22Rv1 (cell line): ENCODE data around the gene DMD.
"Not testable (repeated sequence)": the region's sequence is repeated elsewhere in the genome, so short reads cannot be mapped to it uniquely, and the experiment has no call there.

Experiments
- H3K27ac ChIP-seq: fragments of 450-650 bp; 2 replicates; pipeline ENCODE4 v1.5.1; 2017
- CTCF ChIP-seq: fragments of 450-650 bp; IDR thresholded peaks from 2 replicates; pipeline ENCODE4 v1.5.1; 2017; ENCODE audit warnings: mild to moderate bottlenecking
- ZFX ChIP-seq: fragments of 450-650 bp; IDR thresholded peaks from 2 replicates; pipeline ENCODE4 v1.6.1; 2017; ENCODE audit warnings: antibody characterized with exemption, borderline replicate concordance

Gene DMD

GRCh38 chrX:32778965-32779364, 432.4 kb downstream of the DMD start:
- TF ChIP-seq ZFX, result no peak
- no peak overlapping the region for H3K27ac ChIP-seq

- TF ChIP-seq CTCF (no peak), ZFX (no peak)
Measured at GRCh38 chrX:32774966-32775365, 436.4 kb downstream of the DMD start.

DNA sequence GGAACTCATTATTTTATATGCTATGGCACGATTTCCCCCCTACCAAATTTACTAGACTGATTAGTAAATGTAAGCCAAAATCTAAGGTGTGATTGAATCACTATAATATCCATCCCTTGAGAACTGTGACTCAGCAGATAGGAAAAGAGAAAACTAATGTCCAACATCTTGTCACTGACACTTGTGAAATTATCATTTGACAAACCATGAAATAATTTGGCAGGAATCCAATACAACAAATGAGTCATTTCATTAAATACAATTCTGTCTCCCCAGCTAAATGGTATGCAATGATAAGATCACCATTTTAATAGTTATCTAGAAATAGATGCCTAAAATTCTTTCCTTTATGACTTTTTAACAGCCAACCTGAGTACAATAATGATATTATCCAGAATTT, 462.3 kb downstream of the DMD start:
- TF ChIP-seq ZFX (no peak), CTCF (no peak)
- H3K27ac ChIP-seq, result no peak overlapping the region

More at GRCh38 chrX:32774966-32775365, 436.4 kb downstream of the DMD start:
- no peak overlapping the region for H3K27ac ChIP-seq

DNA sequence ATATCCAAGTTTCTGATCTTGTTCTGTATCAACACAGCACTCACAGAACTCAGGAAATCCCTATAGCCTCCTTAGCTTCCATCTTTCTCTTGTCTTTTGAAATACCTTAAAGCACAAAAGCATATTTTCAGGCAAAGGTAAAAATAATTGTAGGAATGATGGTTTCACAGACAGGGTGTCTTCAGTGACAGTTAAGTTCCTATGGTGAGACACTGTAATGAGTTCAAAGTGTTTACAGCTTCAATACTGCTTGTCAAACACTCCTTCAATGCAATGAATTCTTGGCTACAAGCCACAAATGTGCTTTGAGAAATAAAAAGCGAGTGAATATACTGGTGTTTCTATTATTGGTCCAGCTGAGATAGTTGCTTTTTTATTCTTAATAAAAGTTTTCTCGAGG, 466.0 kb downstream of the DMD start:
- TF ChIP-seq CTCF (no peak), ZFX (no peak)
- H3K27ac ChIP-seq, result no peak overlapping the region

DNA sequence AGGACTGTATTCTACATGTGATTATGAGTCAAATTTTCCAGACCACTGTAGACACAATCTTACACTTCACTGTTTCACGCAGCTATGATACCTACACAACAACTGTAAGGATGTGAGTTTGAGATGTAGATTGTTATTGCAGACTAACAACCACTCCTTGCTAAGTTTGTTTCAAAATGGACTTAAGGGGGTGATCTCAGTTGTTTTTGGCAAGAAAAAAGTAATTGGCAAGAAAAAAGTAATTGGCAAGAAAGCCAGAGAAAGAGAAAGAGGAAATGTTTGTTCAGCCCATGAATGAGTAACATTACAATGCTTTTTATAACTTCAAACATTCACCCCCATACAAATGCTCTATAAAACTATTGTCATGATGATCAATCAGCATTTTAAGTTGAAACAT, 466.4 kb downstream of the DMD start:
- no peak for TF ChIP-seq ZFX
- no peak for TF ChIP-seq CTCF
- H3K27ac ChIP-seq, result no peak overlapping the region

- TF ChIP-seq CTCF (no peak), ZFX (no peak)
- H3K27ac ChIP-seq, result no peak overlapping the region
Measured at GRCh38 chrX:32741910-32742309, 469.4 kb downstream of the DMD start.

DNA sequence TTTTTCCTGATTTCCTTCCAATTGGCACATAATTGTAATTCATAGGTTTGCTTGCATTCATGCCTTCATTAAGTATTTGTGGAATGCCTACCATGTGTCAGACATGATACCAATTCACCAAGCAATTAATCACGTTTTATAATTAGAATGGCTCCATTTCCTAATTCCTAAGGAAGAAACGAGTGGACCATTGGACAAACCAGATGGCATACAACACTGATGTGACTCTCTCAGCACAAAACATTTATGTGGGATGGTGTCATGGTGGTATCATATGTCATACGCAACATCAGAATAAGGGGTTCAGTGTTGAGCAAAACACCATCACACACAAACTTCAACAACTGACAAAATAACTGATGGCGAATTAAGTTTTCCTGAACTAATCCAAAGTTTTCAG, 502.8 kb downstream of the DMD start:
- TF ChIP-seq CTCF, result no peak
- no peak for TF ChIP-seq ZFX
- no peak overlapping the region for H3K27ac ChIP-seq

DNA sequence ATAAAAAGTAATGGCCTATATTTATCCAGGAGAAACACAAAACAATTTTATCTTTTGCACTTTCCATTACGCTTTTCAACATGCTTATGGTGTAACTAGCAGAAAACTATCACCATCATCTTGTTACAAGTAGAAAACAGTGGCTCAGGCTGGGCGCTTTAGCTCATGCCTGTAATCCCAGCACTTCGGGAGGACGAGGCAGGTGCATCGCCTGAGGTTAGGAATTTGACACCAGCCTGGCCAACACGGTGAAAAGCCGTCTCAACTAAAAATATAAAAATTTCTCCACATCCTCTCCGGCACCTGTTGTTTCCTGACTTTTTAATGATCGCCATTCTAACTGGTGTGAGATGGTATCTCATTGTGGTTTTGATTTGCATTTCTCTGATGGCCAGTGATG, 506.0 kb downstream of the DMD start:
- H3K27ac ChIP-seq, result not testable (repeated sequence)
